ENCODE results near the gene HNRNPF.
A peak's percentile ranks its signal among the peaks of the same experiment; 100 is the strongest.
"Not testable (repeated sequence)": the region's sequence is repeated elsewhere in the genome, so short reads cannot be mapped to it uniquely, and the experiment has no call there.

HNRNPF gene

DNA sequence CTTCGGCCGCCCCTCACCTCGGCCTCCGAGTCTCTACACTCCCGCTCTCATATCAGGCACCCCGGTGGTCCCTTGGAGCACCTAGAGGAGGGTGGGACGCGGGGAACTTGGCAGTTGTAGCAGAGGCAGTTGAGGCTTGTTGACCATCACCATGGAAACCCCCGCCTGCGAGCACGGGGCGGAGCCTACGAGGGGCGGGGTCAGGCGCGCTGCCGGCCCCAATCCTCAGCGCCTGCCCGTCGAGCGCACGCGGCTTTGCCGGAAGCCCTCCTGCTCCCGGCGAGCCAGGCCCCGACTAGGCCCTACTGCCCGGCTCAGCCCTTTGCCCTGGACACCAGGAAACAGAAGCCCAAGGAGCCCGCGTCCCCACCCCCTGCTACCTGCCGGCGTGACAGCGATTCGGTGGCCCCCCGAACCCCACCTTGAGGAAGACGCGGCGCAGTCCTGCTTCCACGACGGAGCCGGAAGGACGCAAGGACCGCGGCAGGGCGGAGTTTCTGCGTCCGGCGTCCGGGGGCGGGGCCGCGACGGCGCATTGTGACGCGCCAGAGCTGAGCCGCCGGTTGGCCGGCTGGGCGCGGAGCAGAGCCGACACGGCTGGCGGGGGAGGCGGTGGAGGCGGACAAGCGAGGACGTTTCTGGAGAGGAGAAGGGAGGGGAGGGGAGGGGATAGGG, at the start of gene HNRNPF:
Gene HNRNPF (minus strand): TSS at position 477 of the 675 bp plus-strand sequence. CDS start 21,302 bp downstream, outside the sequence.
- peak; percentile 93 to 94 for DNase-seq

DNA sequence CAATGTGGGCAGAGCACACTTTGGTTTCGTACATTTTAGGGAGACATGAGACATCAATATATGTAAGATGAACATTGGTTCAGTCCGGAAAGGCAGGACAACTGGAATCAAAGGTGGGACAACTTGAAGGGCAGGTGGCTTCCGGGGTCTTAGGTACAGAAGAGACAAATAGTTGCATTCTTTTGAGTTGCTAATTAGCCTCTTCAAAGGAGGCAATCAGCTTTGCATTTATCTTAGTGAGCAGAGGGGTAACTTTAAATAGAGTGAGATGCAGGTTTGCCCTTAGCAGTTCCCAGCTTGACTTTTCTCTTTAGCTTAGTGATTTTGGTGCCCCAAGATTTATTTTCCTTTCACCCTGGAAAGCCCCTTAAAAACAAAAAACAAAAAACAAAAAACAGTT, 49.2 kb upstream of the HNRNPF start:
- DNase-seq, result no peak

GRCh38 chr10:43456561-43456960, 47.6 kb upstream of the HNRNPF start:
- DNase-seq, result not testable (repeated sequence)

GRCh38 chr10:43454025-43454424, 45.0 kb upstream of the HNRNPF start:
- DNase-seq, result not testable (repeated sequence)

GRCh38 chr10:43453266-43453831, 44.4 kb upstream of the HNRNPF start:
- no peak for DNase-seq

DNA sequence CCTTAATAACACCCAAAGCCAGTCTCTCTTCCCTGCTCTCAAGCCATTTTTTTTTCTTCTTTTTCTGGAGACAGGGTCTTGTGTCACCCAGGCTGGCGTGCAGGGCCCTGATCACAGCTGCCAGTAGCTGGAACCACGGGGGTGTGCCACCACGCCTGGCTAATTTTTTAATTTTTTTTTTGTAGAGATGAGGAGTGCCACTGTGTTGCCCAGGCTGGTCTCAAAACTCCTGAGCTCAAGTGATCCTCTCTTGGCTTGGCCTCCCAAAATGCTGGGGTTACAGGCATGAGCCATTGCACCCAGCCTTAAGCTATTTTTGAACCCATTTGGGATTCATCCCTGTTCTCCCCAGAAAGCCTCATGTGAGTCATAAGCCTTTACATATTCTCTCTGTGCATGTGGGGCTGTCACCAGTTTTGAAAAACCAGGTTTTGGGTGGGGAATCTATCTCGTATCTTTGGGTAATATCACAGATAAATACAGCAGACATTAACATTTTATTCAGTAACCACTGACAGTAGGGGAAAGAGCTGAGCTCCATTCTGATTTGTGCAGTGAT, 43.4 kb upstream of the HNRNPF start:
- peak in 1 of 2 donors; percentile 10 for DNase-seq

- DNase-seq, result no peak
Measured at GRCh38 chr10:43448742-43449141, 39.8 kb upstream of the HNRNPF start.

DNA sequence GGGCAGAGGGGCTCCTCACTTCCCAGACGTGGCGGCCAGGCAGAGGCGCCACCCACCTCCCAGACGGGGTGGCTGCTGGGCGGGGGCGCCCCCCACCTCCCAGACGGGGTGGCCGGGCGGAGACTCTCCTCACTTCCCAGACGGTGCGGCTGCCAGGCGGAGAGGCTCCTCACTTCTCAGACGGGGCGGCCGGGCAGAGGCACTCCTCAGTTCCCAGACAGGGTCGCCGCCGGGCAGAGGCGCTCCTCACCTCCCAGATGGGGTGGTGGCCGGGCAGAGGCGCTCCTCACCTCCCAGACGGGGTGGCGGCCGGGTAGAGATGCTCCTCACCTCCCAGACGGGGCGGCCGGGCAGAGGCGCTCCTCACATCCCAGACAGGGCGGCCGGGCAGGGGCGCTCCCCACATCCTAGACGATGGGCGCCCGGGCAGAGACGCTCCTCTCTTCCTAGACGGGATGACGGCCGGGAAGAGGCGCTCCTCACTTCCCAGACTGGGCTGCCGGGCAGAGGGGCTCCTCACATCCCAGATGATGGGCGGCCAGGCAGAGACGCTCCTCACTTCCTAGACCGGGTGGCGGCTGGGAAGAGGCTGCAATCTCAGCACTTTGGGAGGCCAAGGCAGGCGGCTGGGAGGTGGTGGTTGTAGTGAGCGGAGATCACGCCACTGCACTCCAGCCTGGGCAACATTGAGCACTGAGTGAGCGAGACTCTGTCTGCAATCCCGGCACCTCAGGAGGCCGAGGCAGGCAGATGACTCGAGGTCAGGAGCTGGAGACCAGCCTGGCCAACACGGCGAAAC, 37.4 kb upstream of the HNRNPF start:
- not testable (repeated sequence) for DNase-seq

GRCh38 chr10:43444897-43445466, 36.0 kb upstream of the HNRNPF start:
- DNase-seq, result no peak

GRCh38 chr10:43444323-43444722, 35.3 kb upstream of the HNRNPF start:
- no peak for DNase-seq

GRCh38 chr10:43440463-43441134, 31.6 kb upstream of the HNRNPF start:
- no peak for DNase-seq

- DNase-seq, result no peak
Measured at GRCh38 chr10:43437141-43437870, 28.3 kb upstream of the HNRNPF start.

DNA sequence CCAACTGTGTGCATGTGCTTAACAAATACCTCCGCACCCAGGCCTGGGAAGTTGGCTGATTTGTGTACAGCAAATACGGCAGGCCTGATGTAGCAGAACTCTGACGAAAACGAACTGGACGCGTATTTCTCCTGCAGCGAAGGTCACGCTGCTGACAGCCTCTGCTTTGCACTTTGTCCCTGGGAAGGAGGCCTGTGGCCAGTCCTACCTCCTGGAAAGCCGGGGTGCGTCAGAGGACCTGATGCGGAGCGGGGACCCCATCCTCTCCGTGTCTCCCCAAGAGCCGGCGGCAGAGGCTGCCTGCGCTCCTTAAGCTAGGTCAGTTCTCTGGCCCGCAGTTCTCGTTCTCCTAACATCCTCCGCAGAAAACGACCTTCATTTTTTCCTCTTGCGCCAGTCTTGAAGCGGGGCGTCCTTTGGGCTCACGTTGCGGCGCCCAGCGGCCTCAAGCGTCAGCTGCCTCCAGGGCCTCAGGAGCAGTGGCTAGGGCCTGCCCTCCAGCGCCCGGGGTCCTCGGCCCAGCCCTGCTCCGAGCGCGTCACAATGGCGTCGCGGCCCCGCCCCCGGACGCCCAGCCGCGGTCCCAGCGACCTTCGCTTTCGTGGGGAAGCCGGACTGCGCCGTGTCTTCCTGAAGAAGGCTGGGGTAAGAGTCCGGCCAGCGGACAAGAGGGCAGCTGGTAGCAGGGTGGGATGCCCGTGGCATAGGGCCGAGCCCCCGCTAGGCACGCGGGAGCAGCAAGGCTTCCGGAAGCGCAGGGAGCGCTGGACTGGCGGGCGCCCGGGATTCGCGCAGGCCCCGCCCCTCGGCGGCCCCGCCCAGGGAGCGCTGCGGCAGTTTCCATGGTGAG, 27.5 kb upstream of the HNRNPF start, which contains the start of gene ZNF487:
Gene ZNF487 (plus strand): TSS at position 821 of the 850 bp plus-strand sequence. CDS start 38,703 bp downstream, outside the sequence.
- DNase-seq, result peak; percentile 78 to 80

GRCh38 chr10:43430926-43431663, 22.1 kb upstream of the HNRNPF start:
- no peak for DNase-seq

GRCh38 chr10:43427166-43427825, 18.3 kb upstream of the HNRNPF start:
- peak; percentile 46 to 50 for DNase-seq

DNA sequence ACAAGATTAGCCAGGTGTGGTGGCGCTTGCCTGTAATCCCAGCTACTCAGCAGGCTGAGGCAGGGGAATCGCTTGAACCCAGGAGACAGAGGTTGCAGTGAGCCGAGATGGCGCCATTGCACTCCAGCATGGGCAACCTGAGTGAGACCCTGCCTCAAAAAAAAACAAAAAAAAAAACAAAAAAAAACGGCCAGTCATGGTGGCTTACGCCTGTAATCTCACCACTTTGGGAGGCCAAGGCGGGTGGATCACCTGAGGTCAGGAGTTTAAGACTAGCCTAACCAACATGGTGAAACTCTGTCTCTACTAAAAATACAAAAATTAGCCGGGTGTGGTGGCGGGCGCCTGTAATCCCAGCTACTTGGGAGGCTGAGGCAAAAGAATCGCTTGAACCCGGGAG, 17.5 kb upstream of the HNRNPF start:
- DNase-seq, result not testable (repeated sequence)

- no peak for DNase-seq
Measured at GRCh38 chr10:43424416-43424815, 15.4 kb upstream of the HNRNPF start.

DNA sequence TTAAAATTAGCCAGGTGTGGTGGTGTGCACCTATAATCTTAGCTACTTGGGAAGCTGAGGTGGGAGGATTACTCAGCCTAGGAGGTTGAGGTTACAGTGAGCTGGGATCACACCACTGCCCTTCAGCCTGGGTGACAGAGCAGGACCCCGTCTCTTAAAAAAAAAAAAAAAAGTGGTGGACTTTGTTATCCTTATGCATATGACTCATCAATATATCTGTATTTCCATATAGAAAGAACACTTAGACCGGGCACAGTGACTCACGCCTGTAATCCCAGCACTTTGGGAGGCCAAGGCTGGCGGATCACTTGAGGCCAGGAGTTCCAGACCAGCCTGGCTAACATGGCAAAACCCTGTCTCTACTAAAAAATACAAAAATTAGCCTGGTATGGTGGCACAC, 13.0 kb upstream of the HNRNPF start:
- not testable (repeated sequence) for DNase-seq

DNA sequence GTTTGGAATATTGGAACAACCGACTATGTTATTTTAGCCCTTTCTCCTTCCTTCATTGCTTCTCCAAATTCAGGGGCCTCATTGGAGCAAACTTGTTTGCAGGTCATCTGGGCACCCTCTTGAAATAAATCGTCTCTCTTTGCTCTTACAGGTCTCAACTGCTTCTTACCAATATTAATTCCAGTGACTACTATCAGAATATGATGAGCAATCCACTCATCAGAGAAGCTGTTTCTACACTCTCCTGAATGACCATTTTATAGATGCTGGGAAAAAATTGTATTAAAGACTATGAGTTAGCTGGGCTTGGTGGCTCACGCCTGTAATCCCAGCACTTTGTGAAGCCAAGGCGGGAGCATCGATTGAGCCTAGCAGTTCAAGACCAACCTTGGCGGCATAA, 12.5 kb upstream of the HNRNPF start:
- no peak for DNase-seq

DNA sequence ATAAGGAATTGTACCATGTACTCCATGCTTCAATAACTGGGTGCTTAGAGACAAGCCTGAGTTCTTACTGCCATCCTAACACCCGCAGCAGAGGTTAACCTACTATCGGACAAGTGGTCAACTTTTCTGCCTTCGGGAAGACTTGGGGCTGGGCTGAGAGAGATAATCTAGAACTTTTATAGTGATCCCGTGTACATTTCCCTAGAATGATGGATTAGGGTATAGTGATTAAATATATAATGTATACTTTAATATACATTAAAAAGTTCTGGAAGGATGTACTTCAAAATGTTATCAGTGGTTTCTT, 12.2 kb upstream of the HNRNPF start:
- no peak for DNase-seq
